ENCODE results near the gene TMEM62.
"Not testable (repeated sequence)": the region's sequence is repeated elsewhere in the genome, so short reads cannot be mapped to it uniquely, and the experiment has no call there.

GRCh38 chr15:43197773-43198172, 64.4 kb downstream of the TMEM62 start:
- TF ChIP-seq CHD1 (IDR thresholded peaks at IDR 0.05; ENCODE audit: low read depth, low read length); RAD21 (IDR thresholded peaks at IDR 0.05 in 1 of 2, conservative IDR thresholded peaks at IDR 0.05 in 1 of 2; ENCODE audit: low read depth in 2 of 2, low read length in 2 of 2); EZH2 (IDR thresholded peaks at IDR 0.05; ENCODE audit: low read depth, low read length, severe bottlenecking); TAF1 (IDR thresholded peaks at IDR 0.05; ENCODE audit: low read depth, low read length); TAF7 (optimal IDR thresholded peaks at IDR 0.05; ENCODE audit: borderline replicate concordance, low read depth, low read length); E2F6 (IDR thresholded peaks at IDR 0.05); MAFK (IDR thresholded peaks at IDR 0.05; ENCODE audit: low read depth, low read length): not testable (repeated sequence)
